HEK293 (cell line): ENCODE data around the gene SORCS3.

Source experiments
- BCL11B ChIP-seq: fragments of 450-650 bp; formaldehyde crosslinking; IDR thresholded peaks from 2 replicates; pipeline ENCODE4 v1.5.1; 2016; ENCODE audit warnings: low read depth, missing biosample characterization, missing genetic modification characterization
- MEIS1 ChIP-seq: sonication (generic); formaldehyde crosslinking; IDR thresholded peaks from 2 replicates; pipeline ENCODE4 v1.8.1; 2022; ENCODE audit warnings: missing genetic modification reagents, mild to moderate bottlenecking, borderline replicate concordance
- ZSCAN30 ChIP-seq: fragments of 450-650 bp; IDR thresholded peaks from 2 replicates; pipeline ENCODE4 v1.5.1; 2018; ENCODE audit warnings: missing biosample characterization, mild to moderate bottlenecking, missing genetic modification characterization, moderate library complexity
- TF ChIP-seq, protein P1 (sequence below): fragments of 450-650 bp; formaldehyde crosslinking; IDR thresholded peaks from 2 replicates; pipeline ENCODE4 v1.5.1; 2017; ENCODE audit warnings: missing biosample characterization, missing genetic modification characterization
- TF ChIP-seq, protein P2 (sequence below): fragments of 450-650 bp; formaldehyde crosslinking; IDR thresholded peaks from 2 replicates; pipeline ENCODE4 v1.5.1; 2016; ENCODE audit warnings: missing biosample characterization, missing genetic modification characterization

DNA sequence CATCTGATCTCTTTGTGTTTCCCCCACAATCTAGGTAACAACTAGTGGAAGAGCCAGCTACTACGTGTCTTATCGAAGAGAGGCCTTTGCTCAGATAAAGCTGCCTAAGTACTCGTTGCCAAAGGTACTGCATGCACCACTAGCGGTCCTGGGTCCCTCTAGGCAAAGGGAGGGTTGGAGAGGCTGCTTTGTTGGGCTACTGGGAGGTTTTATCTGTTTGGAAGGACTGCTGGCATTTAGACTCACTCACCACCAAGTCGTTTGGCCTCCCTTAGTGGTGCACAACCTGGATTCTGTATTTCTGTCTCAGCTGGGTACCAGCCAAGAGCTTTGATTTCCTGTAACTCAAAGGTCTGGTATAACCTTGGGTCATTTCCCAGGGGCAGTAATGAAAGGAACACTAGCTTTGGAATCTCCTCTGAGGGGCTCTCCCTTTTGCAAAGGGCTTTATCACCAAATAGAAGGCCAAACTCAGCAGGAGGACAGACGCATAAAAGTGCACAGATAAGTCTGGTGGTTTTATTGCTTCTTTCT lies 498.3 kb downstream of the SORCS3 start:
- TF ChIP-seq ZSCAN30: no peak
- TF ChIP-seq, protein P1, sequence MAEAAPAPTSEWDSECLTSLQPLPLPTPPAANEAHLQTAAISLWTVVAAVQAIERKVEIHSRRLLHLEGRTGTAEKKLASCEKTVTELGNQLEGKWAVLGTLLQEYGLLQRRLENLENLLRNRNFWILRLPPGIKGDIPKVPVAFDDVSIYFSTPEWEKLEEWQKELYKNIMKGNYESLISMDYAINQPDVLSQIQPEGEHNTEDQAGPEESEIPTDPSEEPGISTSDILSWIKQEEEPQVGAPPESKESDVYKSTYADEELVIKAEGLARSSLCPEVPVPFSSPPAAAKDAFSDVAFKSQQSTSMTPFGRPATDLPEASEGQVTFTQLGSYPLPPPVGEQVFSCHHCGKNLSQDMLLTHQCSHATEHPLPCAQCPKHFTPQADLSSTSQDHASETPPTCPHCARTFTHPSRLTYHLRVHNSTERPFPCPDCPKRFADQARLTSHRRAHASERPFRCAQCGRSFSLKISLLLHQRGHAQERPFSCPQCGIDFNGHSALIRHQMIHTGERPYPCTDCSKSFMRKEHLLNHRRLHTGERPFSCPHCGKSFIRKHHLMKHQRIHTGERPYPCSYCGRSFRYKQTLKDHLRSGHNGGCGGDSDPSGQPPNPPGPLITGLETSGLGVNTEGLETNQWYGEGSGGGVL: no peak
- TF ChIP-seq, protein P2, sequence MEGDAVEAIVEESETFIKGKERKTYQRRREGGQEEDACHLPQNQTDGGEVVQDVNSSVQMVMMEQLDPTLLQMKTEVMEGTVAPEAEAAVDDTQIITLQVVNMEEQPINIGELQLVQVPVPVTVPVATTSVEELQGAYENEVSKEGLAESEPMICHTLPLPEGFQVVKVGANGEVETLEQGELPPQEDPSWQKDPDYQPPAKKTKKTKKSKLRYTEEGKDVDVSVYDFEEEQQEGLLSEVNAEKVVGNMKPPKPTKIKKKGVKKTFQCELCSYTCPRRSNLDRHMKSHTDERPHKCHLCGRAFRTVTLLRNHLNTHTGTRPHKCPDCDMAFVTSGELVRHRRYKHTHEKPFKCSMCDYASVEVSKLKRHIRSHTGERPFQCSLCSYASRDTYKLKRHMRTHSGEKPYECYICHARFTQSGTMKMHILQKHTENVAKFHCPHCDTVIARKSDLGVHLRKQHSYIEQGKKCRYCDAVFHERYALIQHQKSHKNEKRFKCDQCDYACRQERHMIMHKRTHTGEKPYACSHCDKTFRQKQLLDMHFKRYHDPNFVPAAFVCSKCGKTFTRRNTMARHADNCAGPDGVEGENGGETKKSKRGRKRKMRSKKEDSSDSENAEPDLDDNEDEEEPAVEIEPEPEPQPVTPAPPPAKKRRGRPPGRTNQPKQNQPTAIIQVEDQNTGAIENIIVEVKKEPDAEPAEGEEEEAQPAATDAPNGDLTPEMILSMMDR: no peak
- no peak for TF ChIP-seq BCL11B
- TF ChIP-seq MEIS1: no peak
